SJSA1 (cell line): ENCODE data around the gene ZNF219. TPM values are rescaled to one million over a fixed set of nuclear protein-coding genes. Genes with fewer than 3 reads are reported as not detected.
"Not testable (repeated sequence)": the region's sequence is repeated elsewhere in the genome, so short reads cannot be mapped to it uniquely, and the experiment has no call there.

Experiments used
- DNase-seq, 2 experiments: peaks; one replicate each; pipeline ENCODE4 v3.0.0-alpha.2; 2015 to 2020; ENCODE audit warnings: low spot score in 2 of 2, low read depth in 1 of 2
- H3K27ac ChIP-seq: fragments of 250-450 bp; sonication (Bioruptor Pico); 2 replicates; pipeline ENCODE4 v1.5.1; 2020; ENCODE audit warnings: mild to moderate bottlenecking, moderate library complexity
- H3K27me3 ChIP-seq: fragments of 250-450 bp; sonication (Bioruptor Pico); replicated peaks from 2 replicates; pipeline ENCODE4 v1.5.1; 2020; ENCODE audit warnings: mild to moderate bottlenecking, moderate library complexity
- H3K36me3 ChIP-seq: fragments of 250-450 bp; sonication (Bioruptor Pico); 2 replicates; pipeline ENCODE4 v1.5.1; 2020; ENCODE audit warnings: mild to moderate bottlenecking
- H3K4me1 ChIP-seq: fragments of 250-450 bp; sonication (Bioruptor Pico); replicated peaks from 2 replicates; pipeline ENCODE4 v1.6.1; 2021; ENCODE audit warnings: mild to moderate bottlenecking
- H3K4me3 ChIP-seq: fragments of 250-450 bp; sonication (Bioruptor Pico); 2 replicates; pipeline ENCODE4 v1.5.1; 2020; ENCODE audit warnings: mild to moderate bottlenecking
- H3K9me3 ChIP-seq: fragments of 250-450 bp; sonication (Bioruptor Pico); replicated peaks from 2 replicates; pipeline ENCODE4 v1.5.1; 2020; ENCODE audit warnings: mild to moderate bottlenecking
- total RNA-seq: library from RNA; depleted of rRNA; stranded (reverse); fragments of >200 nt; shearing (Covaris generic); gene quantifications from 2 replicates; pipeline ENCODE4 v1.2.3, GENCODE V29; 2014; rRNA removed

Gene ZNF219
- total RNA-seq, 1 experiment from 2014 or later: 3.2 TPM

- DNase-seq: no peak
- H3K4me3 ChIP-seq: no peak overlapping the region
- no peaks in the 10 kb centered on the region for H3K36me3 ChIP-seq
- H3K4me1 ChIP-seq: no peaks in the 10 kb centered on the region
- H3K9me3 ChIP-seq: no peaks in the 10 kb centered on the region
- H3K27me3 ChIP-seq: 0 out of 2 replicates have a peak, but pooled peaks cover 3% of the 10 kb centered on the region
- H3K27ac ChIP-seq: no peak overlapping the region
These were observed 54.4 kb downstream of the ZNF219 start for GRCh38 chr14:21043974-21044618.

- no peak for DNase-seq
- Histone ChIP-seq H3K4me1 (no peaks in the 10 kb centered on the region), H3K36me3 (no peaks in the 10 kb centered on the region), H3K27ac (no peak overlapping the region), H3K4me3 (no peak overlapping the region), H3K27me3 (0 out of 2 replicates have a peak, but pooled peaks cover 3% of the 10 kb centered on the region), H3K9me3 (no peaks in the 10 kb centered on the region)
These were observed 55.0 kb downstream of the ZNF219 start for GRCh38 chr14:21043387-21043973.

GRCh38 chr14:21042918-21043317 lies 55.5 kb downstream of the ZNF219 start:
- no peaks in the 10 kb centered on the region for H3K4me1 ChIP-seq
- H3K4me3 ChIP-seq: no peak overlapping the region
- DNase-seq: no peak
- H3K27ac ChIP-seq: no peak overlapping the region
- H3K9me3 ChIP-seq: no peaks in the 10 kb centered on the region
- H3K27me3 ChIP-seq: 0 out of 2 replicates have a peak, but pooled peaks cover 3% of the 10 kb centered on the region
- H3K36me3 ChIP-seq: no peaks in the 10 kb centered on the region

- Histone ChIP-seq H3K4me3 (no peak within 1 kb of the TSS), H3K9me3 (no peaks in the 10 kb centered on the region), H3K36me3 (no peaks in the 10 kb centered on the region), H3K4me1 (no peaks in the 10 kb centered on the region), H3K27me3 (0 out of 2 replicates have a peak, but pooled peaks cover 3% of the 10 kb centered on the region), H3K27ac (no peak within 1 kb of the TSS)
- DNase-seq: no peak
These were observed 56.6 kb downstream of the ZNF219 start, which contains the start of gene RNASE7 for GRCh38 chr14:21041676-21042433. TSS of gene RNASE7 (plus strand) at chr14:21042362. CDS start at chr14:21042993, 631 bp downstream.

- not testable (repeated sequence) for H3K36me3 ChIP-seq, H3K4me1 ChIP-seq, H3K27ac ChIP-seq, DNase-seq, H3K4me3 ChIP-seq, H3K9me3 ChIP-seq, H3K27me3 ChIP-seq
These were observed 57.5 kb downstream of the ZNF219 start for GRCh38 chr14:21040941-21041340.

- Histone ChIP-seq H3K4me1 (no peaks in the 10 kb centered on the region), H3K36me3 (no peaks in the 10 kb centered on the region), H3K4me3 (no peak overlapping the region), H3K27ac (no peak overlapping the region), H3K9me3 (no peaks in the 10 kb centered on the region), H3K27me3 (no peaks in the 10 kb centered on the region)
- DNase-seq: no peak
These were observed 58.0 kb downstream of the ZNF219 start for GRCh38 chr14:21040370-21040925.

Other genes starting within 250 kb of the ZNF219 start
- gene RNASE3, start 207.3 kb downstream of the ZNF219 start, total RNA-seq: not detected in 2 replicates
- not detected in 2 replicates for gene RNASE2, start 143.2 kb downstream of the ZNF219 start, total RNA-seq
- 37.8 and 73.1 TPM in 2 replicates for gene METTL17, start 108.7 kb downstream of the ZNF219 start, total RNA-seq
- gene SLC39A2, start 99.4 kb downstream of the ZNF219 start, total RNA-seq: not detected in 2 replicates
- 0.08 TPM in 1 of 2 replicates, not detected in the other for gene NDRG2, start 73.6 kb downstream of the ZNF219 start, total RNA-seq
- gene TPPP2, start 68.4 kb downstream of the ZNF219 start, total RNA-seq: not detected in 2 replicates
- not detected in 2 replicates for gene RNASE13, start 63.8 kb downstream of the ZNF219 start, total RNA-seq
- not detected in 2 replicates for gene RNASE7, start 56.3 kb downstream of the ZNF219 start, total RNA-seq
- gene RNASE8, start 40.8 kb downstream of the ZNF219 start, total RNA-seq: not detected in 2 replicates
- 38.7 and 42.2 TPM in 2 replicates for gene ARHGEF40, start 28.4 kb downstream of the ZNF219 start, total RNA-seq
- gene TMEM253, start 2.4 kb upstream of the ZNF219 start, total RNA-seq: not detected in 2 replicates
- not detected in 2 replicates for gene OR5AU1, start 57.4 kb upstream of the ZNF219 start, total RNA-seq
- 1,058 and 1,156 TPM in 2 replicates for gene HNRNPC, start 170.8 kb upstream of the ZNF219 start, total RNA-seq
- not detected in 2 replicates for gene RPGRIP1, start 181.4 kb upstream of the ZNF219 start, total RNA-seq